Activated CD4-positive, alpha-beta T cell treated with anti-CD3 and anti-CD28 coated beads, Interleukin-2, amount 50 U/mL, for 24 hours (primary cell): ENCODE results near the gene CD79A.

Experiments
- DNase-seq, 2 donors: peaks; one replicate each; pipeline ENCODE4 v3.0.0-alpha.2; 2020; ENCODE audit warnings: low read depth in 1 of 2, low spot score in 1 of 2

The CD79A gene

DNA sequence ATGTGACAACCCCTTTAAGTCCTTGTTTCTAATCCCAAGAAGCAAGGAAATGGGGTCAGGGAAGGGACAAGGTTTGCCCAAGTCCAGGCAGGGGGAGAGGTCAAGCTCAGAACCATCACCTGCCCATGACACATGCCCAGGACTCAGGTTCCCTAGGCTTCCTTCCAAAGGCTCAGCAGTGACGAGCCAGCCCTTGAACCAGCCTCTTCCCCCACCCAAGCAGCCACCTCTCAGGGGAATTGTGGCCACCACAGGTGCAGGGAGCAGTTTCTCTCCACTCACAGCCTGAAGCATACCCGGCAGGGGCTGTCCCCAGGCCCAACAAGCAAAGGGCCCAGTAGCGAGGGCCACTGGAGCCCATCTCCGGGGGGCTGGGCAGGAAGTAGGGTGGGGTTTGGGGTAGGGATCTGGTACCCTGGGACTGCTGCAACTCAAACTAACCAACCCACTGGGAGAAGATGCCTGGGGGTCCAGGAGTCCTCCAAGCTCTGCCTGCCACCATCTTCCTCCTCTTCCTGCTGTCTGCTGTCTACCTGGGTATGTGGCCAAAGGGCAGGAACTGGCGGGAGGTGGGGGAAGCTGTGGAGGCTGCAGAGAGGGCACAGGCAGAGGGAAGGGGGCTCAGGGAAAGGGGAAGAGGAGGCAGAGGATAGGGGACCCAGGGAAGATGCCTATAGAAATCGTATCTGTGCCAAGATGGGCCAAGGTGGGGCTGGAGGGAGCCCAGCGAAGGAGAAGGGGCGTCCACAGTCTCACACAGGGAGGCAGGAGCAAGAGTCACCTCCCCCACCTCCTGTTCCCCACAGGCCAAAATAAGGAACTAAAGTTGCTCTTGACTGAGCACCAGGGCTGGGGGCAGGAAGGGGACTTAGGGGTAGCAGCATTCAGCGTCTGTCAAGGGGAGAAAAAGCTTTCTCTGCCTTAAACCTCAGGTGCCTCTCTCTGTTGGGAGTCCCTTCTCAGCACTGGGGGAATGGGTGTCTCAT, at the start of gene CD79A:
CD79A (plus strand) TSS at position 433 of the 986 bp plus-strand sequence; CDS start at position 459, 26 bp downstream.
- no peak for DNase-seq

DNA sequence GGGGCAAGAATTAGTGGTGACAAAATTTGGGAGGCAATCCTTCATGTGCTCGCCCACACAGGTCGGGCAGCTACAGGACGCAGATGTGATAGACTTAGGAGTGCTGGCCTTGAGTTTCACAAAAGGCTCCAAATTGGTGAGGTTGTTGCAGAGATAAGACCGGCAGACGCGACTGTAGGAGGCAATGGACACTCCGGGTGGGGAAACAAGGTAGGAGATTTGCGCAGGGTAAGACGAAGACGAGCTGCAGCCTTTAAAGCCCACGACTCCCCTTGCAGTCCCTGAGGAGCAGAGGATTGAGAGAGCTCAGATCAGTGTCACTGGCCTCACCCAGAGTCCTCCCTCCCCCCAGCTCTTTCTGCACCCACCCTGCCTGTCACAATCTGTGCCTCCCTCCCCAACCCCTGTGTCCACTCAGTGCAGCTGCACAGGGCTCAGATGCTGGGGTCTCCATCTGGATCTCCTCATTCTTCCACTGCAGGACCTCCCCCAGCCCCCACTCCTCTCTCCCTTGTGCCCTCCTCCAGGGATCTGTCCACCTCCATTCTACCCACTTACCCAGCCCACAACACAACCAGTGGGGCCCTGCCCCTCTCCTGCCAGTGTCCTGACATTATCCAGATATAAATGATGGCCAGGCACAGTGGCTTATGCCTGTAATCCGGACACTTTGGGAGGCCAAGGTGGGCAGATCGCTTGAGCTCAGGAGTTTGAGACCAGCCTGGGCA, 38.9 kb upstream of the CD79A start:
- DNase-seq: no peak

DNA sequence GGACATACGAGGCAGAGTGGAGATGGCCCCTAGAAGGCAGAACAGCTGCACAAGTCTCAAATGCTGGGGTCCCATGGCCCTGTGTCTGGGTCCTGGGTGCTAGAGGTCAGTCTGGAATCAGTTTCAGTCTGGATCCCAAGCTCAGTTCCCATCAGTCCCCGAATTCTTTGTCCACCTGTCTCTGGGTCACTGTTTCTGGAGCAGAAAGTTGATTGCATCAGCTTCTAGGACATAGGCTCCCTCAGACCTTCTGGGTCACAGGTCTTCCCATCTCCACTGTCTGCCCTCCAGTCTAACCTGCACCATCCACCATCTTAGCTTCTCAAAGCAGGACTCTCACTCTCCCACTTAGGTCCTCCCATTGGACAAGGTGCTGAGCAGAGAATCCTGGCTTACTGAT, 37.9 kb upstream of the CD79A start:
- DNase-seq: no peak

DNA sequence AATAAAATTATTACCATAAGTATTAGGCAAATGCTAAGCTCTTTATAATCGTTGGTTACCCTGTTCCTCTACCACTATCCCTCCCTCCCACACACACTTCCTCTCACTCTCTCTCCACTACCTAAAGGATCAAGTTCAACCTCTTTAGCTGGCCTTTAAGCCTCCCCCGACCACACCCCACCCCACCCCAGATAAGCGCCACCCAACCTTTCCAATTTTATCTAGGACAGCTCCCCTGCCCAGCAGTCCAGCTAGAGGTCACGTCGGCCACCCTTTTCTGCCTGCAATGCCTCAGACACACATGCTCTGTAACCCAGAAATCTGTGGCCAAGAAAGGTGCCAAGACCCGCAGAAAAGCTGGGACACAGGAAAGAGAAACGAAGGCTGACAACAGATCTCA, 33.7 kb upstream of the CD79A start:
- no peak for DNase-seq

DNA sequence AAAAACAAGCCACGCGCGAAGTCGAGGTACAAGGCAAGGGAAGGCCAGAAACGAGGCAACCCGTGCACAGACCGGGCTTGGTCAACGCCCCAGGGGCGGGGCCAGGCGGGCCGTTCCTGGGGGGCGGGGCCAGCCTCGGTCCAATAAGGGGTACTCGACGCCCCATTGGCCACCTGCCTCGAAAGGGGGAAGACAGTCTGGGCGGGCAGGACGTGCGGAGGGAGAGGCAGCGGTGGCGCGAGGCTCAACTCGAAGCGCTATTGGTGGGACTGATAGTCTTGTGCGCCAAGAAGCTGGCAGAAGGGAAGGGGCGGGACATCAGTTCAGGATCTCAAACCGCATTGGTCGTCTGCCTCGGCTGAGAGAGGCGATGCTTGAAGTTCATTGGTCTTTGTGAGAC, 32.5 kb upstream of the CD79A start, which contains the start of gene LYPD4:
LYPD4 (minus strand) TSS at position 83 of the 400 bp plus-strand sequence. CDS start 5,398 bp downstream, outside the sequence.
- no peak for DNase-seq

DNA sequence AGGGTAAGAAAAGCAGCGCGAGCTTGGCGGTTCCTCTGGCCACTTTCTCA, 32.3 kb upstream of the CD79A start, which contains the start of gene DMRTC2:
DMRTC2 (plus strand) TSS at position 42 of the 50 bp plus-strand sequence. CDS start 2,387 bp downstream, outside the sequence.
- DNase-seq: no peak

DNA sequence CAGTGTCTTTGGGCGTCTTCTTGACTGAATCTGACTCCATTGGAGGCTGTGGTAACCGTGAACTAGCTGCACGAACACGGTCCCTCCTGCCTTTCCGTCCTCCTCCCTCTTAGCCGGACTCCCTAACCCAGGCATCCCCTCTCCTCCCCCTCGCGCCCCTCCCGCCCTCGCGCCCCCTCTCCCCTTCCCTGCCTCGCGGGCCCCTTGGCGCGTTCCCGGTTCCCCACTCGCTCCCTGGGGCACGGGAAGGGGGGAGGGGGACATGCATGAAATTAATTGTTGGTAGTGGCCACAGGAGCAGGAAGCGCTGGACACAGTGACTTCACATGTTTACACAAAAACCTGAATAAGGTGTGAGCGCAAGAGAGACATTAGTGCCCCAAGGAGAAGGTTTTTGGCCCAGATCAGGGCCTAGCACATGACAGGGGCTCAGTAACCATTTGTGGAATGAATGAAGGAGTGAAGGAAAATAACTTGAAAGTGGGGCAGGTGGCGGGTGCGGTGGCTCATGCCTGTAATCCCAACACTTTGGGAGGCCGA, 32.0 kb upstream of the CD79A start:
- no peak for DNase-seq

DNA sequence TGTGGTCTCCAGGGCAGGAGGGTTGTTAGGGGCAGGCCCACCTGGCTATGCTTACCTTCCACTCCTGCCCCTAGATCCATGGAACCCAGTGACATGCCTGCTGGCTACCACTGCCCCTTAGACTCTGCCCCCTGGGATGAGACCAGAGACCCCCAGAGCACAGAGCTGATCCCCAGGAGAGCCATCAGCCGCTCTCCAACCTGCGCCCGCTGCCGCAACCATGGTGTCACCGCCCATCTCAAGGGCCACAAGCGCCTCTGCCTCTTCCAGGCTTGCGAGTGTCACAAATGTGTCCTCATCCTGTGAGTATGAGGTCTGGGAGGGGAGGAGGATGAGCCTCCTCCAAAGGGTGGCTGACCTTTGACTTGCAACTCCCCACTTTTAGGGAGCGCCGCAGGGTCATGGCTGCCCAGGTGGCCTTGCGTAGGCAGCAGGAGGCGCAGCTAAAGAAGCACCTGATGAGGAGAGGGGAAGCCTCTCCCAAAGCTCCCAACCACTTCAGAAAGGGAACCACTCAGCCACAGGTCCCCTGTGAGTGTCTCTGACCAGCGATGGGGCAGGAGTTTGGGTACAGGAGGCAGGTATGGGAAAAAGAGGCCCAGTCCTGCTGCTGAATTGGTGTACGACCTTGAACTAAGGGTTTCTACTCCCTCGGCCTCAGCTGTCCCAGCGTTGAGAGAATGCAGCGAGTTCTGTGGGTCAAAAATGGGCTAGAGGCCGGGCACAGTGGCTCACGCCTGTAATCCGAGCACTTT, 29.6 kb upstream of the CD79A start:
- DNase-seq: no peak

DNA sequence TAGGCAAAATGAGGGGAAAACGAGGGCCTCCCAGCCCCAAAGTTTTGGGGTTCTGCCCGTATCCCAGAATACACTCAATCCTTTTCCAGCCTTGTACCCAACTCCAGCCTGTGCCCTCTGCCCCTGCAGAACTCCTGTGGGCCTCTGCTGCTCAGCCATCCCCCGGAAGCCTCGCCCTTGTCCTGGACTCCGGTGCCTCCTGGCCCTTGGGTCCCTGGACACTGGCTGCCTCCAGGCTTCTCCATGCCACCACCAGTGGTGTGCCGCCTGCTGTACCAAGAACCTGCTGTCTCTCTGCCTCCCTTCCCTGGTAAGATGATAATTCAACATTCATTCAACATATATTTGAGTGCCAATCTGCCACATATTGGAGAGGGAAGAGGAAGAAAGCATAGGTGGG, 28.4 kb upstream of the CD79A start:
- no peak for DNase-seq

DNA sequence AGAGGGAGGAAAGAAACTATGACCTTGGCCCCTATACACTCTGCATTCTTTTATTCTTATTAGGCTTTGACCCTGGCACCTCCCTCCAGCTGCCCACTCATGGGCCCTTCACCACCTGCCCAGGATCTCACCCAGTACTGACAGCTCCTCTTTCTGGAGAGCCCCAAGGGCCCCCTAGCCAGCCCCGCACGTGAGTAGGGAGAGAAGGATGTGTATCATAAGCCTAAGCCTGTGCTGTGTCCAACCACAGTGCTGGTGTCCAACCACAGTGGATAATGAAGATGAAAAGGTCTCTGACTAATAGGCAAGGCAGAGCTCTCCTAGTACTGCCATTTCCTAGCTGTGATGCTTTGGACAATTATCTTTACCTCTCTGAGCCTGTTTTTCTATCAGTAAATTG, 28.0 kb upstream of the CD79A start:
- DNase-seq: no peak

DNA sequence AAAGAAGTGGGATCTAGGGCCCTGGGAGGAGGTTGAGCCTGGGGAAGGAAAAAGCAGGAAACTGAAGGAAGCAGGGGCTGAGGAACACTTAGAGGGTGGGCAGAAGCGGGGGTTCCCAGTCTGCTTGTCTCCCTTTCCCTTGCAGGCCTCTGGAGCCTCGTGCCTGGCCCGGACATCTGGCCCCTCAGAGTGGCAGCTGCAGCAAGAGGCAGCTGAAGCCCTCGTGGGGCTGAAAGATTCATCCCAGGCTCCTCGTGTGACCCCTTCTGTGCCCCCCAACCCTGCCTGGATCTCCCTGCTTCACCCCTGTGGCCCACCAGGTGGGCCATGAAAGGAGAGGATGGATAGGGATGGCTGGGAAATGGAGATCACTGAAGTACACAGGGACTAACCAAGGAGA, 26.7 kb upstream of the CD79A start:
- DNase-seq: no peak

DNA sequence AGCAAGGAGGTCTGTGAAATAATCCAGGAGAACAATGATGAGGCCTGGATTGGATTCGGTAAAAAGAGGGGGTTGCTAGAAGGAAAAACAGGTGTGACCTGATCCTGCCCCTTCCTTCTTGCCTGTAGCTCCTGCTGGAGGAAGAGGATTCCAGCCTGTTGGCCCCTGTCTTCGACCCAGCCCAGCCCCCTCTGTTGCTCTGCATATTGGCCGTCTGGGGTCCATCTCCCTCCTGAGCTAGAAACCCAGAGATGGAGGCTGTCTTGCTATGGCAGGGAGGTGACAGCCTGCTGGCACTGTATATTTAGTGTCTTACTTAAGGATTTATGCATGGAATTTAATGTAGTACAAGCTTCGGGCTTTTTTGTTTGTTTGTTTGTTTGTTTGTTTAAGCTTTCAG, 25.6 kb upstream of the CD79A start:
- DNase-seq: no peak

DNA sequence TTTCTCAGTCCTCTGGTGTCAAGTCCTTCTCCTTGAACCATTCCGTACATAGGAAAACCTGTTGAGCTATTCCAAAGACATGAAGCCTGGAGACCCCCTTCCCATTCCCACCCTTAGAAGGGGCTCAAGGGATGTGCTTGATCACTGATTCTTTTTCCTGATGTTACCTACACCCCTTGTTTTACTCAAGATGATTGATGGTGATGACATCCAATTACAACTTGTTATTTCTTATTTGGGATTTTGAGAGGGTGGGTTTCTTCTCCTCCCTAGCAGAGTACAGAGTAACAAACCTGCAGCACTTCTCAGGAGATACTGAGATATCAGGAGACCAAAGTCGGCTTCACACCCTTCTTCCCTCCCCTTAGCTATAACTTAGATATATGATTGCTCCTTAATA, 23.7 kb upstream of the CD79A start:
- no peak for DNase-seq

DNA sequence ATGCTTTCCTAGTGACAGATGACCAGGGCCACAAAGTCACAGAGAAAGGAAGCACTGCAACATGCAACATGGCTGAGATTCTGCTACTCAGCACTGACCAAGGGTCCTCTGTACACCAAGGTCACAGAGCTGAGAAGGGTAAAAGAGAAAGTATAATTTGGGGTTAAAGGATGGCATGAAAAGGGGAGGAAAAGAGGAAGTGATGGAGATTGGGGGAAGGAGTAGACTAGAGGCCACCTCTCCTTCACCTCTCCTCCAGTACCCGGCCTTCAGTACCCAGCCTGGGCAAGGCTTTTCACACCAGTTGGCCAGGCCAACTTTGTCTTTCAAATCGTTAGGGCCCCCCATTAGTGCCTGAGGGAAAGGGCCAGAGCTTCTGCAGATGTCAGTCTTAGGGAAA, 23.3 kb upstream of the CD79A start:
- no peak for DNase-seq

DNA sequence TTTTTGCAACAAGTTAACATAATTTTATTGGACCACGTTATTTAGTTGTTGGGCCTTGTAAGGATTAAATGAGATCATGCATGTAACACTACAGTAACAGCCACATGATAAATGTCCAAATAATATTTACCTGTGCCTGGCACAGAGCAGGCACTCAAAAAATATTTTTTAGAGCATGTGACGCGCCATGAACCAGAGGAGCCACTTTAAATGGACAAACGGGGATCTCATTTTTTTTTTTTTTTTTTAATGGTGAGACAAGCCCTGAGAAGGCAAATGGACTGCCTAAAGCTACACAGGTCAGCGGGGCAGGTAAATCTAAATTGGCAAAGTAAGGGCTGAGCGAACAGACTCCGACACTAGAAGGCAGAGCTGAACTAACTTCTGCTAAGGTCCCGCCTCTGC, 17.9 kb upstream of the CD79A start:
- no peak for DNase-seq

DNA sequence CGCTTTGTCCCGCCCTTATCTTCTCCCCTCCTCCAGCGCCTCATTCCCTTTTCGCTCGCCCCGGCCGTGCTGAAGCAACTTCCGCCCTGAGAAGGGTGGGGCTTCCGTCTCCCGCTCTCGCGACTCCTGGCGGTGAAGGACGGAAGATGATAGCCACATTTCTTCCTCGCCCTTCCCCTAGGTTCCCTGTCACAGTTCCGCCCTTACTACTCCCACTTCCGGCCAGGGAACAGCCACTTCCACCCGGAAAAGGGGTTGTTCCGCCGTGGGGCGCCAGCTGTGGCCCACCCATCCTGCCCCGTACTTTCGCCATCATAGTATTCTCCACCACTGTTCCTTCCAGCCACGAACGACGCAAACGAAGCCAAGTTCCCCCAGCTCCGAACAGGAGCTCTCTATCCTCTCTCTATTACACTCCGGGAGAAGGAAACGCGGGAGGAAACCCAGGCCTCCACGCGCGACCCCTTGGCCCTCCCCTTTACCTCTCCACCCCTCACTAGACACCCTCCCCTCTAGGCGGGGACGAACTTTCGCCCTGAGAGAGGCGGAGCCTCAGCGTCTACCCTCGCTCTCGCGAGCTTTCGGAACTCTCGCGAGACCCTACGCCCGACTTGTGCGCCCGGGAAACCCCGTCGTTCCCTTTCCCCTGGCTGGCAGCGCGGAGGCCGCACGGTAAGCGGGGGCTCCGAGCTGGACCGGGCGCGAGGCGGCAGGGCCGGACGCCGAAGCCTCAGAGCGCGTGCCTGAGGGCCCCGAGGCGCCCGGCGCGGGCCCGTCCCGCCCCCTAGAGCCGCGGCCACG, 17.3 kb upstream of the CD79A start, which contains the start of gene RPS19:
RPS19 (plus strand) TSS at position 638 of the 801 bp plus-strand sequence. CDS start 520 bp downstream, outside the sequence.
- DNase-seq: peak; percentile 97 to 99

DNA sequence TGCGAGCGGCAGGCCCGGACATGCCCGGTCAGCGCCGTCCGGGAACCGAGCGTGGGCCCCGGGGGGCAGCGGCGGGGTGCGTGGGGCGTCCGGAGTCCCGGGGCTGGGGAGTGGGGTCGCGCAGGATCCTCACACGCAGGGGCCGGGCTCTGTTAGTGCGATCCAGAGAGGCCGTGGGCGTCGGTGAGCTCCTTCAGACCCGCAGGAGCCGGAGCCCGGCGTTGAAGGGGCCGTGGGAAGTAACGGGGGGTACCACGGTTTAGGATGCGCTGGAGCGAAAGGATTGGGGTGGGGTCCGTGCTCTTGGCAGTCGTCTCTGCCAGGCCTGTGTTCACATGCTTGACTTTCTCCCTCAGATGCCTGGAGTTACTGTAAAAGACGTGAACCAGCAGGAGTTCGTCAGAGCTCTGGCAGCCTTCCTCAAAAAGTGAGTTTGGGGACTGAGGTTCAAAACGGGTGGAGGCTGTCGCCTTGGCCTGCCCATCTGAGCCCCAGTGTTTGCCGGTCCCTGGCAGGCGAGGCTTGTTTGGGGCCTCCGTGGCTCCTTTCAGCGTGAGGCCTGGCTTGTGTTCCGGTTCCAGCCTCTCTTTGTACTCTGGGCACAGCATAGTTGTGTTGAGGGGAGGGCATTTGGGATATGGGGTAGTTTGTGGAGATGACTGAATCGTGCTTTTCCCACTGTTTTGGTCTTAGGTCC, 16.5 kb upstream of the CD79A start:
- no peak for DNase-seq

DNA sequence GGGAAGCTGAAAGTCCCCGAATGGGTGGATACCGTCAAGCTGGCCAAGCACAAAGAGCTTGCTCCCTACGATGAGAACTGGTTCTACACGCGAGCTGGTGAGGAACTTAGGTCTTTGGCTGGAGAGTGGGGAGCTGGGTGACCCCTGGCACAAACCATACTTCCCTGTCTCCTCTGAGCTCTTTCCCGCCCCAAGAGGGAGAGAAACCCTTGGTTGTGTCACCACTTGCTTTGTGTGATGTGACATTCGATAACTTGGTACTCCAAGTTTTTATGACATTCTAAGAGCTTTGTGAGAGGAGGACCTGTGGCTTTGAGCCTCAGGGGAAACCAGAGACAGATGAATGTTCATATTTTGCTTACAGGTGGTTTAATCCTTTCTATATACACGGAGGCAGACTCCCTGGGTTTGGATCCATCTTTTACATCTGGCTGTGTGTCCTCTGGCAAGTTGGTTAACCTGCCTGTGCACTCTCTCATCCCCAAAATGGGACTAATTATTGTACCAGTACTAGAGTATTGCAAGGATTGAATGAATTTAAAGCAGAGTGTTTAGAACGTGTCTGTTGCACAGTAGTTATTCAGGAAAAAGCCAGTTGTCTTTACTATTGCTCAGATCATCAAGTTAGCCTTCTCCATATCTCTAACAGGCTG, 15.8 kb upstream of the CD79A start:
- DNase-seq: no peak

DNA sequence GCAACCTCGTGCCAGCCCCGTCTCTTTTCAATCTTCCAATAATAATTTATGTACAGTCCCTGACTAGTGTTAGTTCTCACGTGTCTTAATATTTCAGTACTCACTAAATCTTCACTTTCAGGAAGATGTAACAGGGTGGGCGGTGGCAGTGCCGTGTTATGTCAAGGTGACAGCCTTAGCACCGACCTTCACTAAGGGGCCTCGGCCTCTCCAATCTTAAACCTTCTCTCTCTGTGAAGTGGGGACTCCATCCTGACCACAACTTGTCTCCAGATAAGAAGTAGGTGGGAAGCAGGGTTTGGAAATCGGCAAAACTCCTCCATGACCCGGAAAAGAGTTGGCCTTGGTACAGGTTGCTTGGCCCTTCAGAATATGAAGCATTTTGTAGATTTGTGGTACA, 15.2 kb upstream of the CD79A start:
- DNase-seq: no peak
